Activated naive CD4-positive, alpha-beta T cell treated with anti-CD3 and anti-CD28 coated beads, Interleukin-2, amount 50 U/mL, for 24 hours (primary cell): ENCODE results near the gene SCN4A.
"Not testable (repeated sequence)": the region's sequence is repeated elsewhere in the genome, so short reads cannot be mapped to it uniquely, and the experiment has no call there.

Experiments used
- H3K27ac Mint-ChIP-seq: one replicate; pipeline ENCODE4 v1.8.0; 2021; ENCODE audit warnings: mild to moderate bottlenecking, mixed read lengths
- H3K27me3 Mint-ChIP-seq: one replicate; pipeline ENCODE4 v1.8.0; 2021; ENCODE audit warnings: mixed read lengths
- H3K36me3 Mint-ChIP-seq: one replicate; pipeline ENCODE4 v1.8.0; 2021; ENCODE audit warnings: mixed read lengths
- H3K4me1 Mint-ChIP-seq: one replicate; pipeline ENCODE4 v1.8.0; 2021; ENCODE audit warnings: mixed read lengths
- H3K4me3 Mint-ChIP-seq: one replicate; pipeline ENCODE4 v1.8.0; 2021; ENCODE audit warnings: mild to moderate bottlenecking, mixed read lengths
- H3K9me3 Mint-ChIP-seq: one replicate; pipeline ENCODE4 v1.8.0; 2021; ENCODE audit warnings: mixed read lengths

SCN4A gene

DNA sequence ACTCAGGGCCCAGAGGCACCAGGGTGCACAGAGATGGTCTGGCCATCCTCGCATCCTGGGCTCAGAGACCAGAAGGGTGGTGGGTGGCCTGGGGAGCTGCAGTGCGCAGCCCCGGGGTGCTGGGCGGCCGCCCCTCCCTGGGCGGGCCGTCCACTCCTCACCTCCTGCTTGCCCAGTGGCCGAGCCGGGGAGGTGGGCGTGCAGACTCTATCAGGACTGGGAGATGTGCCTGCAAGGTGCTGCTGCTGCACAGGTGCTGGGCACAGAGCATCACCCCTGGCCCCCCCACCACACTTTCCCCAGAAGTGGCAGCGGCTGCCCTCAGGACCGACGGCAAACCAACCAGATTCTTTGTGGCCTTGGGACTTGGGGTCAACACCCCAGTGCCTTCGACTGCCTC is at the start of gene SCN4A:
SCN4A (minus strand) TSS at position 123 of the 400 bp plus-strand sequence; CDS start at position 46, 77 bp downstream.
- Mint-ChIP-seq H3K9me3 (no peaks in the 10 kb centered on the region), H3K27ac (peak within 1 kb of the TSS; percentile 30), H3K4me3 (no peak within 1 kb of the TSS), H3K4me1 (no peaks in the 10 kb centered on the region), H3K27me3 (no peaks in the 10 kb centered on the region), H3K36me3 (no peaks in the 10 kb centered on the region)

DNA sequence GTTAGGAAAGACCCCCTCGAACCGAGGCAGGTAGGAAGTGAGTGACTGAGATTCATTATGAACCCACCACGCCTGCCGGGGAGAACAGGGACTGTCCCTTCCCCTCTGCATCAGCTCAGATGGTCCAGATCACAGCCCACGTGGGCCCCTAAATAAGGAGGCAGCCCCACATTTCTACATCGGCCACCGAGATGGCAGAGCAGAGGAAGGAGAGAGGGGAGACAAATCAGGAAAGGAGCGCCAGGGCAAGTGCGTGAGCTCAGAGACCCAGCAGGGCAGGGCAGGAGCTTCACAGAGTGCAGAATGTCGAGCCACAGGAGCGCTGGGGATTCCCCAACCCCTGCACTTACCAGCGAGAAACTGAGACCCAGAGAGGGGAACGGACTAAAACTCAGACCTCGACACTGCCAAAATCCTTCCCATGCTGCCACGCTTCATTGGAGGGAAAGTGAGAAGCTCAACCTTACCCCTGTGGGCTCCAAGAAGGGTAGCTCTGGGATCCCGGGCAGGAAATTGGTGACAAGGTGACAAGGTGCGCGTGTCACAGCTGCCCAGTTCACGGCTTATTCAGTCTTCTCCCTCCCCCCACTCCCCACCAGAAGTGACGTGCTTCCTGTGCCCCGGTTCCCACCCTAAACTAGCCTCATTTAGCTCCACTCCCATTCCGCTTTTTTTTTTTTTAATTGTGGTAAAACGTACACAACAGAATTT is 47.5 kb upstream of the SCN4A start, which contains the start of gene ICAM2:
ICAM2 (minus strand) TSS at position 578 of the 711 bp plus-strand sequence. CDS start 13,942 bp downstream, outside the sequence.
- H3K36me3 Mint-ChIP-seq = peaks cover 4% of the 10 kb centered on the region
- no peaks in the 10 kb centered on the region for H3K27me3 Mint-ChIP-seq
- H3K27ac Mint-ChIP-seq = peak within 1 kb of the TSS; percentile 97
- peaks cover 74% of the 10 kb centered on the region for H3K4me1 Mint-ChIP-seq
- H3K9me3 Mint-ChIP-seq = no peaks in the 10 kb centered on the region
- H3K4me3 Mint-ChIP-seq = peak within 1 kb of the TSS; percentile 96

DNA sequence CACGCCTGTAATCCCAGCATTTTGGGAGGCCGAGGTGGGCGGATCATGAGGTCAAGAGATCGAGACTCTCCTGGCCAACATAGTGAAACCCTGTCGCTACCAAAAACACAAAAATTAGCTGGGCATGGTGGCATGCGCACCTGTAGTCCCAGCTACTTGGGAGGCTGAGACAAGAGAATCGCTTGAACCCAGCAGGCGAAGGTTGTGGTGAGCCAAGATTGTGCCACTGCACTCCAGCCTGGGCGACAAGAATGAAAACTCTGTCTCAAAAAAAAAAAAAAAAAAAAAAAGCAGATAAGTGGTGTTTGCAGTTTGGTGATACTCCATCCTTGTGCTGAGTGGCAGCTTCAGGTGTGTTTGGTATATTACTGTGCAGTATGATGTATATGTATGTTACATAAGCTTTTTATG is 46.8 kb upstream of the SCN4A start:
- Mint-ChIP-seq H3K4me1 (peaks cover 74% of the 10 kb centered on the region), H3K4me3 (peak overlapping the region; percentile 96), H3K27ac (peak overlapping the region; percentile 97)
- H3K27me3 Mint-ChIP-seq, H3K36me3 Mint-ChIP-seq, H3K9me3 Mint-ChIP-seq: not testable (repeated sequence)

DNA sequence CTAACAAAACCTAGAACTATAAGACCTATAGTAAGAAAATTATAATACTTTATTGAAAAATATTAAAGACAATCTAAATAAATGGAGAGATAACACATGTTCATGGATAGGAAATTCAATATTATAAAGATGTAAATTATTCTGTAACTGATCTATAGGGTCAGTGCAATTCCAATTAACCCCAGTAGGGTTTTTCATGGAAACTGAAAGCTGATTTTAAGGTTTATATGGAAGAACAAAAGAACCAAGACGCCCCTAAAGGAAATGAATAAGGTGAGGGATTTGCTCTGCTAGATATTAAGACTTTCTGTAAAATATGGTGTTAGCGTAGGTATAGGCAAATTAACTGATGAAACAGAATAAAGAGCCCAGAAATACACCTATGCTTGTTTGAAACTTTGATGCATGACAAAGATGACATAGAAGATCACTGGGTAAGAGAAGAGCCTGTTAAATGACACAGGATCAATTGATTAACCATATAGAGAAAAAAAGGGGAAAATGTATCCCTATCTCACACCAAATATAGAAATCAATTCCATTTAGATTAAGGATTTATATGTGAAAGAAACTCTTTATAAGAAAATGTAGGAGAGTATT is 44.8 kb upstream of the SCN4A start:
- H3K27ac Mint-ChIP-seq = peak overlapping the region; percentile 96
- no peaks in the 10 kb centered on the region for H3K9me3 Mint-ChIP-seq
- H3K4me1 Mint-ChIP-seq = peaks cover 74% of the 10 kb centered on the region
- H3K36me3 Mint-ChIP-seq = peaks cover 6% of the 10 kb centered on the region
- peak overlapping the region; percentile 96 for H3K4me3 Mint-ChIP-seq
- no peaks in the 10 kb centered on the region for H3K27me3 Mint-ChIP-seq

DNA sequence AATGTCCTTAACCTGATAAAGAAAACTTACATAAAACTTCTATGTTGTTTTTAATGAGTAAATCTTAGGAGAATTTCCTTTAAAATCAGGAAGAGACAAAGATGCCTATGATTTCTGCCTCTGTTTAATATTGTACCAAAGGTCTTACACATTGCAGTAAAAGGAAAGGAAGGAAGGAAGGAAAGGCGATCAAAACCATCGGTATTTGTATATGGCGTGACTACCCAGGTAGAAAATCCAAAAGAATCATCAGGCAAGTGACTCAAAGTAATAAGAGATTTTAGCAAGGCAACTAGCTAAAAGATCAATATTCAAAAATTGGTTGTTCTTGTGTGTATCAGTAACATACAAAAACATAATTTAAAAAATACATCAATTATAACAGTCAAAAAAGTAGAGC is 44.3 kb upstream of the SCN4A start:
- peaks cover 7% of the 10 kb centered on the region for H3K36me3 Mint-ChIP-seq
- H3K4me1 Mint-ChIP-seq = peaks cover 73% of the 10 kb centered on the region
- no peaks in the 10 kb centered on the region for H3K27me3 Mint-ChIP-seq
- H3K4me3 Mint-ChIP-seq = peak overlapping the region; percentile 80
- no peaks in the 10 kb centered on the region for H3K9me3 Mint-ChIP-seq
- peak overlapping the region; percentile 75 for H3K27ac Mint-ChIP-seq

DNA sequence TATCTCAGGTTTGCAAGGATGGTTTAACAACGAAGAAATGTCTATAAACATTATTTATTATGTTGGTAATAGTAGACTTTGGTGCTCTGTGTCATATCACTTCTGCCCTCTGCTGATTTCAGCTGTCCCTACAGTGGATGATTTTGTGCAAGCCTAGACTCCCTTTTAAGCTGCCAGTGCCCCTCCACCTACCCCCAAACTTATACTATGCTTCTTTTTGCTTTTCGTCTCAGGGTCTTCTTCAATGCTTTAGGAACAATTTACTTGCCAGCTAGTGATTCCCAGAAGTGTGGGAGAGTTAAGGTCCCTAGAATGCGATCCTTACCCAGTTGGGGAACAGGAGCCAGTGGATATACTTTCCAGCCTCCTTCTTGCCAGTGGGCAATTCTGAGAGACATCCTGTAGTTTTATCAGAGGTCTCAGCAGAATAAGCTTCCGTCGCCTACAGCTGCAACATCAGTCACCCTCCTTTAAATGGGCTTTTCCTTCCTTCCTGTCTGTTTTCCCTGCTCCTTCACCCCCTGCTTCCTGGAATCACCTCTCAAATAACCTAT is 43.6 kb upstream of the SCN4A start:
- Mint-ChIP-seq H3K4me1 (peaks cover 73% of the 10 kb centered on the region), H3K27me3 (no peaks in the 10 kb centered on the region), H3K4me3 (peak overlapping the region; percentile 80), H3K36me3 (peaks cover 13% of the 10 kb centered on the region), H3K27ac (peak overlapping the region; percentile 75), H3K9me3 (no peaks in the 10 kb centered on the region)

DNA sequence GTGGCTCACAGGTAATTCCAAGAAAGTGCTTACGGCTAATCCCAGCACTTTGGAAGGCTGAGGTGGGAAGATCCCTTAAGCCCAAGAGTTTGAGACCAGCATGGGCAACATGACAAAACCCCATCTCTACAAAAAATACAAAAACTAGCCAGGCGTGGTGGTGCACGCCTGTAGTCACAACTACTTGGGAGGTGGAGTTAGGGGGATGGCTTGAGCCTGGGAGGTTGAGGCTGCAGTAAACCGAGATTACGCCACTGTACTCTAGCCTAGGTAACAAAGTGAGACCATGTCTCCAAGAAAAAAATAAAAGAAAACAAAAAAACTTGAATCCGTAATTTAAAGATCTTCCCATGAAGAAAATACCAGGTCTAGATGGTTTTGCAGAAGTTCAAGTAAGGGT is 42.7 kb upstream of the SCN4A start:
- peaks cover 17% of the 10 kb centered on the region for H3K36me3 Mint-ChIP-seq
- H3K27me3 Mint-ChIP-seq = no peaks in the 10 kb centered on the region
- H3K4me1 Mint-ChIP-seq = peaks cover 78% of the 10 kb centered on the region
- no peaks in the 10 kb centered on the region for H3K9me3 Mint-ChIP-seq
- H3K27ac Mint-ChIP-seq = peak overlapping the region; percentile 100
- peak overlapping the region; percentile 80 for H3K4me3 Mint-ChIP-seq

DNA sequence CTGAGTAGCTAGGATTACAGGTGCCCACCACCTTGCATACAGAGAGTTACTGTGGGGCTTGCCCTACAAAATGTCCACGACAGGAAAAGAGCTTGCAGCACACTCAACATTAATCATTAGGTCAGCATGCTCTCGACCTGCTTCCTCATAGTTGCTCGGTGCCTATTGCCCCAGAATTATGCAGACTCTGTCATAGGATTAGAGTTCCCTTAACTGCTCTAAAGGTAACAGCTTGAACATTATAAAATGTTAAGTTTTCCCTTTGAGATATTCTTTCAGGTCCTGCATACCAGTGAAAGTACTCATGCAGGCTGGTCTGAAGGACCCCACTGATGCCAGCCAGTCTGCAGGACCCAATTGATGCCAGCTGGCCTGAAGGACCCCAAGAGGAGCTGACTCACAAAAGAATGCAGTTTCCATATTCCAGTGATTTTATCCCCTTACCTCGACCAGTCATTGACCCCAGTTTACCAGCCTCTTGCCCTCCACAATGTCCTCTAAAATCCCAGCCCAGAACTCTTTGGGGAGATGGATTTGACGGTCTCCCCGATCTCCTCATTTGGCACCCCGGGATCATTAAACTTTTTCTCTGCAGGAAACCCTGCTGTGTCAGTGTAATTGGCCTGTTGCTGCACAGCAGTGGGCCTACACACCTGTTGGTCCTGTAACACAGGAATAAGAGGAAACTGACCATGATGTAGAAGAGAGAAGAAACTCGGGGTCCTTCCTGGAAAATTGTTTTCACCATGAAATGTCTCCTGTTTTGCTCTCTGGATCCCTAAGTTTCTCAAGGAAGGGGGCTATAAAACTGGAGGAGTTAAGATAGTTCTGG is 37.1 kb upstream of the SCN4A start:
- no peaks in the 10 kb centered on the region for H3K9me3 Mint-ChIP-seq
- H3K4me1 Mint-ChIP-seq = peaks cover 86% of the 10 kb centered on the region
- peaks cover 14% of the 10 kb centered on the region for H3K36me3 Mint-ChIP-seq
- H3K27ac Mint-ChIP-seq = peak overlapping the region; percentile 85
- no peaks in the 10 kb centered on the region for H3K27me3 Mint-ChIP-seq
- H3K4me3 Mint-ChIP-seq = peak overlapping the region; percentile 64

DNA sequence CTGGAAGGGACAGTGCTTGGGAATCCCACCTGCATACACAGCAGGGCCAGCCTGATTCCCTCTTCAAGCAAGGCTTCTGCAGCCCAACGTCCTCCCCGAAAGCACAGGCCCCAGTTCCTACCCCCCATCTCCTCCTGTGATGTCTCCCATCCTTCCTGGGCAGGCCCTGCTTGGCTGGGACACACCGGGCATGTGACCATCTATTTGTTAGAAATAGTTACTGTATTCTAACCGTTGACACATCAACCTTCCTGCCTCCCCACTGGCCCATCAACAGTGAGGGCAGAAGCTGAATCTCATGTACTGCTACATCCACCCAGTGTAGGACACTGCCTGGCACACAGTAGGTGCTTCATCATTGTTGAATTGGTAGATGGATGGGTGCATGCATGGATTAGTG is 36.1 kb upstream of the SCN4A start:
- no peak overlapping the region for H3K4me3 Mint-ChIP-seq
- H3K27me3 Mint-ChIP-seq = no peaks in the 10 kb centered on the region
- H3K4me1 Mint-ChIP-seq = peaks cover 77% of the 10 kb centered on the region
- peak overlapping the region; percentile 46 for H3K27ac Mint-ChIP-seq
- H3K36me3 Mint-ChIP-seq = peaks cover 14% of the 10 kb centered on the region
- H3K9me3 Mint-ChIP-seq = no peaks in the 10 kb centered on the region

DNA sequence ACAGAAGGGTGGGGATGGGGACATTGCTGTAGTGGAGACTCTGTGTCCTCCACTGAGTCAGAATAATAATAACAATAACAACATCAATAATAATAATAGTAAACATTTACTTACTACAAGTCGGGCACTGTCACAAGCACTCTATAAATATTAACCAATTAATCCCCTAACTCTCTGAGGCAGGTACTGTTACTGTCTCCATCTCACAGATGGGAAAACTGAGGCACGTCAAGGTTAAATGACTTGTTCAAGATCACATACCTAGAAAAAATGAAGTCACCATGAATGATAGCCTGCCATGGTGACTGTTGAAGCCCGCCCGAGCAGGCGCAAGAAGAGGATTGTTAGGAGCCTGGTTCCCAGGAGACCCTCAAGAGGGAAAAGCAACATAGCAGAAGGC is 35.6 kb upstream of the SCN4A start:
- no peaks in the 10 kb centered on the region for H3K27me3 Mint-ChIP-seq
- H3K36me3 Mint-ChIP-seq = peaks cover 19% of the 10 kb centered on the region
- no peaks in the 10 kb centered on the region for H3K9me3 Mint-ChIP-seq
- peaks cover 72% of the 10 kb centered on the region for H3K4me1 Mint-ChIP-seq
- no peak overlapping the region for H3K4me3 Mint-ChIP-seq
- H3K27ac Mint-ChIP-seq = no peak overlapping the region

DNA sequence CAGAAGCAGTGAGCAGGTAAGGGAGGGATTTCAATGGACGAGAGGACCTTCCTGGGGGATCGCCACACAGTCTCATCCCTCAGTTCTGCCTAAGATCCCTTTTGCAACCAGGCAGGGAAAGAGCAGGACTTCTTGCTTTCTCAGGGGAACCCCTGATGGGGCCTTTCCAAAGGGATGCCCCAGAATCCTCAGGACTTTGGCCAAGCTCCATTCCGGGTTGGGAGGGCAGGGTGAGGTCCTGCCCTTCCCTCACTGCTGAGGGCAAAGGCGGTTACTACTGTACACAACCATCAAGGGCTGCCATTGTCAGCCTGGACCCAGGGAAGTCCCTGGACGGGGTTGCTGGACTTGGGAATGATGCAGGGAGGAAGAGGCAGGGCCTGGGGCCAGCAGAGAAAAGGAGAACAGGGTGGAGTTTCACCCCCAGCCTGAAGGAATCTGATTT is 35.1 kb upstream of the SCN4A start:
- Mint-ChIP-seq H3K4me3 (no peak overlapping the region), H3K27ac (peak overlapping the region; percentile 35), H3K27me3 (no peaks in the 10 kb centered on the region), H3K4me1 (peaks cover 67% of the 10 kb centered on the region), H3K9me3 (no peaks in the 10 kb centered on the region), H3K36me3 (peaks cover 19% of the 10 kb centered on the region)

DNA sequence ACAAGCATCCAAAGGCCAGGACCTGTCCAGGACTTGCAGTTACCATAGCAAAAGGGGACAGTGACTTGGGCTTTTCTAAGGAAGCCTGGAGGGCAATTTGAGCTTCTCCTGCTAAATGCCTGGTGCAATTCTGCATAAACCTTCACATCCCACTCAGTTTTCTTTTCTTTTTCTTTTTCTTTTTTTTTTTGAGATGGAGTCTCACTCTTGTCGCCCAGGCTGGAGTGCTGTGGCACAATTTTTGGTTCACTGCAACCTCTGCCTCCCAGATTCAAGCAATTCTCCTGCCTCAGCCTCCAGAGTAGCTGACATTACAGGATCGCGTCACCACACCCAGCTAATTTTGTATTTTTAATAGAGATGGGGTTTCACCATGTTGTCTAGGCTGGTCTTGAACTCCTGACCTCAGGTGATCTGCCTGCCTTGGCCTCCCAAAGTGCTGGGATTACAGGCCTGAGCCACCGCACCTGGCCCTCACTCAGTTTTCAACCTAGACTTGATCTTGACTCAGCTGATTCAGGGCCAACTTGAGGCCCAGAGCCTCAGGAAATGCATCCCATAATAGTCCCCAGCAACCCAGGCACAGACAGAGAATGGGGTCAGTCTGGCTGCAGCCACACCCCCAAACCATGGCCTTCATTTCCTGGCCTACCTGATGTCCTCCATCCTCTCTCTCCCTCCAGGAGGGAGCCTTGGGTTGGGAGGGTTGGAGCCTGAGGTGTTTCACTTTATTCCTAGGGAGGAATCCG is 34.5 kb upstream of the SCN4A start:
- H3K9me3 Mint-ChIP-seq, H3K4me3 Mint-ChIP-seq, H3K27me3 Mint-ChIP-seq: not testable (repeated sequence)
- H3K36me3 Mint-ChIP-seq = peaks cover 19% of the 10 kb centered on the region
- H3K4me1 Mint-ChIP-seq = peaks cover 61% of the 10 kb centered on the region
- H3K27ac Mint-ChIP-seq = peak overlapping the region; percentile 81

DNA sequence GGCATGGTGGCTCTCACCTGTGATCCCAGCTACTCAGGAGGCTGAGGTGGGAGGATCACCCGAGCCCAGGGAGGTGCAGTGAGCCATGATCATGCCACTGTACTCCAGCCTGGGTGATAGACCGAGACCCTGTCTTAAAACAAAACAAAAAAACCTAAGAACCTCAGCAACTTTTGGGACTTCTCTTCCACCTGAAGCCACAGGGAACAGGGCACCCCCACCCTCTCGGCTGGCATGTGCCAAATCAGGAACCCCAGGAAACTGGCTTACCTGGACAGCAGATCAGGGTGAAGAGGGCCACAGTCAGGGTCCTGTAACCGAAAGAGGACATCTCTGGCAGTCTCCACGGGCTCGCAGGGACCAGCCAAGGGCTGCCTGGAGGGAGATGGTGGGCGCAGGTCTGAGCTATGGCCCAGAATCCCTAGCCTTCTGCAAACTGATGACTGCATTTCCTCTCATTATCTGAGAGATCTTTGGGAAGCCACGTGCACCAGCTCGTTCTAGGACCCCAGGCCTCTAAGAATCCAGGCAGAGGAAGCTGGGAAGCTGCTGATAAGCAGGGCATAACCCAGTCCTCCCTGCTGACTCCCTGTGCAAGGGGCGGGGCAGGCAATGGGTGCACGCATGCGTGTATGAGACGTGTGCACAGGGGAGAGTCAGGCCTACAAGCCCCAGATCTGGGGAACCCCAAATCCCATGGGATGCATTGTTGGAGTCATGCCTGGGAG is 33.8 kb upstream of the SCN4A start:
- no peak overlapping the region for H3K27ac Mint-ChIP-seq
- no peaks in the 10 kb centered on the region for H3K9me3 Mint-ChIP-seq
- peaks cover 14% of the 10 kb centered on the region for H3K36me3 Mint-ChIP-seq
- H3K27me3 Mint-ChIP-seq = no peaks in the 10 kb centered on the region
- H3K4me3 Mint-ChIP-seq = no peak overlapping the region
- peaks cover 55% of the 10 kb centered on the region for H3K4me1 Mint-ChIP-seq

DNA sequence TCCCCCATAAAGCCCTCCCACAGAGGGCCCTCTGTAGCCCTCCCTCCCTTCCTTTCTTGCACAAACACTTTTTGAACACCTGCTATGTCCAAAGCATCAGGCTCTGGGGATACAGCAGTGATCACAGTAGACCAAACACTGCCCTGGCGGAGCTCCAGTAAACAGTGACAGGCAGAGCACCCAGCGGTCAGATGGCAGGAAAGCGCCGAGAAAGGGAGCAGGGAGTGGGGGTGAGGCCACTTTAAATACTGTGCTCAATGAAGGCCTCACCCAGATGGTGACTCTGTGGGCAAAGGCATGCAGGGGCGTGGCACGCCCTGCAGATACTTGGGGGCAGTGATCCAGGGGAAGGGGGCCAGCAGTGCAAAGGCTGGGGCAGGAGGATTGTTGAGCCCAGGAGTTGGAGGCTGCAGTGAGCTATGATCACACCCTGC is 33.0 kb upstream of the SCN4A start:
- Mint-ChIP-seq H3K27me3 (no peaks in the 10 kb centered on the region), H3K9me3 (no peaks in the 10 kb centered on the region), H3K4me1 (peaks cover 48% of the 10 kb centered on the region), H3K4me3 (no peak overlapping the region), H3K27ac (peak overlapping the region; percentile 70), H3K36me3 (peaks cover 9% of the 10 kb centered on the region)
